IMR-90 (cell line): Measurements from ENCODE around the gene TM4SF4. TPM values are rescaled to one million over a fixed set of nuclear protein-coding genes. Genes with fewer than 3 reads are reported as not detected.

Experiments
- ATAC-seq: fragments of 200-7000 bp; cut with Tn5 transposase; 2 replicates; pipeline ENCODE4 v1.9.1; 2020; ENCODE audit warnings: low read depth, mild to moderate bottlenecking, moderate library complexity
- BruUV-seq: library from RNA; stranded (reverse); fragments of 400-500 nt; replicated peaks from 2 replicates; lab custom pipeline; 2021; lab: Mats Ljungman, UMichigan
- CTCF ChIA-PET: fragments of 300-600 bp; formaldehyde crosslinking; extraction: SDS; loops from one replicate; lab custom pipeline; 2021; ENCODE audit warnings: antibody characterized with exemption; lab: Yijun Ruan, JAX
- POLR2A ChIA-PET: fragments of 300-600 bp; sonication (Branson Sonifier 250); formaldehyde crosslinking; loops from one replicate; lab custom pipeline; 2022; ENCODE audit warnings: antibody characterized with exemption; ENCODE audit not compliant: unreplicated experiment; lab: Charles Lee
- DNase-seq: peaks from one replicate; pipeline ENCODE4 v3.0.0; 2013
- H2AFZ ChIP-seq: replicated peaks from 2 replicates; pipeline ENCODE3; 2013; ENCODE audit warnings: low read length, mild to moderate bottlenecking; ENCODE audit not compliant: poor library complexity
- H2AK5ac ChIP-seq: 2 replicates; pipeline ENCODE4 v1.6.1; 2013; ENCODE audit warnings: low read depth, low read length, inconsistent platforms
- H2AK9ac ChIP-seq: replicated peaks from 2 replicates; pipeline ENCODE3; 2013; ENCODE audit warnings: mild to moderate bottlenecking, low read depth, low read length, moderate library complexity; ENCODE audit not compliant: poor library complexity
- H2BK120ac ChIP-seq: 2 replicates; pipeline ENCODE4 v1.6.1; 2013; ENCODE audit warnings: low read depth, low read length, inconsistent platforms
- H2BK15ac ChIP-seq: 3 replicates; pipeline ENCODE4 v1.6.1; 2013; ENCODE audit warnings: low read depth, low read length, inconsistent platforms
- H2BK20ac ChIP-seq: 2 replicates; pipeline ENCODE4 v1.6.1; 2013; ENCODE audit warnings: low read depth, mild to moderate bottlenecking, inconsistent platforms, low read length, moderate library complexity
- H2BK5ac ChIP-seq: 2 replicates; pipeline ENCODE4 v1.6.1; 2013; ENCODE audit warnings: mild to moderate bottlenecking, low read depth, low read length, inconsistent platforms; ENCODE audit not compliant: poor library complexity, severe bottlenecking
- H3K14ac ChIP-seq: replicated peaks from 2 replicates; pipeline ENCODE4 v1.6.1; 2013; ENCODE audit warnings: low read depth, low read length, inconsistent platforms
- H3K18ac ChIP-seq: 2 replicates; pipeline ENCODE4 v1.6.1; 2013; ENCODE audit warnings: low read depth, low read length, control low read depth
- H3K23ac ChIP-seq: 2 replicates; pipeline ENCODE4 v1.6.1; 2013; ENCODE audit warnings: low read depth, low read length, inconsistent platforms
- H3K27ac ChIP-seq: 2 replicates; pipeline ENCODE4 v1.5.1; 2013; ENCODE audit warnings: mild to moderate bottlenecking, control low read depth, low read length; ENCODE audit not compliant: insufficient read depth
- H3K27me3 ChIP-seq: 2 replicates; pipeline ENCODE4 v1.6.1; 2013; ENCODE audit warnings: low read length; ENCODE audit not compliant: control insufficient read depth, insufficient read depth
- H3K36me3 ChIP-seq: 2 replicates; pipeline ENCODE4 v1.6.1; 2013; ENCODE audit warnings: low read length, mixed read lengths; ENCODE audit not compliant: control insufficient read depth, insufficient read depth
- H3K4ac ChIP-seq: 2 replicates; pipeline ENCODE4 v1.6.1; 2013; ENCODE audit warnings: low read depth, low read length, inconsistent platforms
- H3K4me1 ChIP-seq: 2 replicates; pipeline ENCODE4 v1.6.1; 2013; ENCODE audit warnings: low read length, mixed read lengths; ENCODE audit not compliant: control insufficient read depth, insufficient read depth
- H3K4me2 ChIP-seq: 2 replicates; pipeline ENCODE4 v1.6.1; 2013; ENCODE audit warnings: low read depth, mild to moderate bottlenecking, control low read depth, low read length, moderate library complexity
- H3K4me3 ChIP-seq: 2 replicates; pipeline ENCODE4 v1.5.1; 2013; ENCODE audit warnings: low read depth, mild to moderate bottlenecking, control low read depth, low read length, moderate library complexity; ENCODE audit not compliant: insufficient read depth
- H3K56ac ChIP-seq: 2 replicates; pipeline ENCODE4 v1.6.1; 2013; ENCODE audit warnings: low read length, inconsistent platforms; ENCODE audit not compliant: insufficient read depth; ENCODE audit errors: extremely low read depth
- H3K79me1 ChIP-seq, 2 experiments: 2 replicates each; pipeline ENCODE4 v1.6.1; 2013; ENCODE audit warnings: low read length in 2 of 2, inconsistent platforms in 1 of 2, low read depth in 1 of 2
- H3K9ac ChIP-seq: 2 replicates; pipeline ENCODE4 v1.6.1; 2013; ENCODE audit warnings: low read depth, low read length, control low read depth
- H3K9me1 ChIP-seq: 2 replicates; pipeline ENCODE4 v1.6.1; 2013; ENCODE audit warnings: low read length, inconsistent platforms; ENCODE audit not compliant: insufficient read depth
- H3K9me3 ChIP-seq: 2 replicates; pipeline ENCODE4 v1.6.1; 2013; ENCODE audit warnings: low read length; ENCODE audit not compliant: control insufficient read depth, insufficient read depth
- H4K20me1 ChIP-seq: 2 replicates; pipeline ENCODE4 v1.6.1; 2013; ENCODE audit warnings: low read length, inconsistent platforms; ENCODE audit not compliant: insufficient read depth
- H4K5ac ChIP-seq: 2 replicates; pipeline ENCODE4 v1.6.1; 2013; ENCODE audit warnings: mild to moderate bottlenecking, low read depth, low read length, control low read depth
- H4K8ac ChIP-seq, 2 experiments: 2 replicates each; pipeline ENCODE4 v1.6.1; 2013; ENCODE audit warnings: low read depth in 2 of 2, low read length in 2 of 2, control low read depth in 1 of 2, inconsistent platforms in 1 of 2
- H4K91ac ChIP-seq: 2 replicates; pipeline ENCODE4 v1.6.1; 2013; ENCODE audit warnings: low read depth, low read length, inconsistent platforms; ENCODE audit not compliant: insufficient read depth
- CEBPB ChIP-seq: IDR thresholded peaks from 2 replicates; pipeline ENCODE4 v1.6.1; 2012; ENCODE audit warnings: low read depth, low read length, improper control_type of control experiment
- CHD1 ChIP-seq: IDR thresholded peaks from 2 replicates; pipeline ENCODE4 v1.6.1; 2012; ENCODE audit warnings: low read depth, low read length, improper control_type of control experiment
- ELK1 ChIP-seq: fragments of 150-350 bp; IDR thresholded peaks from 2 replicates; pipeline ENCODE4 v1.6.1; 2016; ENCODE audit warnings: low read depth, mild to moderate bottlenecking, low read length, moderate library complexity, borderline replicate concordance
- FOS ChIP-seq: fragments of 150-350 bp; IDR thresholded peaks from 2 replicates; pipeline ENCODE4 v1.6.1; 2016; ENCODE audit warnings: low read depth, low read length
- MAFK ChIP-seq: IDR thresholded peaks from 2 replicates; pipeline ENCODE4 v1.6.1; 2012; ENCODE audit warnings: low read depth, low read length, improper control_type of control experiment
- MAZ ChIP-seq: IDR thresholded peaks from 2 replicates; pipeline ENCODE4 v1.6.1; 2012; ENCODE audit warnings: low read depth, mild to moderate bottlenecking, low read length, improper control_type of control experiment, moderate library complexity, borderline replicate concordance
- MXI1 ChIP-seq: IDR thresholded peaks from 2 replicates; pipeline ENCODE4 v1.6.1; 2012; ENCODE audit warnings: low read depth, mild to moderate bottlenecking, low read length, moderate library complexity, borderline replicate concordance
- NFE2L2 ChIP-seq: fragments of 150-350 bp; IDR thresholded peaks from 2 replicates; pipeline ENCODE4 v1.6.1; 2016; ENCODE audit warnings: low read depth, mild to moderate bottlenecking, low read length
- POLR2A ChIP-seq: IDR thresholded peaks from 2 replicates; pipeline ENCODE4 v1.6.1; 2012; ENCODE audit warnings: mild to moderate bottlenecking, low read depth, low read length
- RAD21 ChIP-seq: IDR thresholded peaks from 2 replicates; pipeline ENCODE4 v1.6.1; 2012; ENCODE audit warnings: low read length, improper control_type of control experiment
- RCOR1 ChIP-seq: IDR thresholded peaks from 2 replicates; pipeline ENCODE4 v1.6.1; 2012; ENCODE audit warnings: mild to moderate bottlenecking, low read length, improper control_type of control experiment; ENCODE audit not compliant: insufficient replicate concordance
- RFX5 ChIP-seq: IDR thresholded peaks from 2 replicates; pipeline ENCODE4 v1.8.0; 2012; ENCODE audit warnings: low read depth, mild to moderate bottlenecking, low read length, moderate library complexity
- SMC3 ChIP-seq: fragments of 150-350 bp; IDR thresholded peaks from 2 replicates; pipeline ENCODE4 v1.6.1; 2016; ENCODE audit warnings: low read depth, mild to moderate bottlenecking, antibody characterized with exemption, low read length, moderate library complexity
- USF2 ChIP-seq: fragments of 150-350 bp; IDR thresholded peaks from 2 replicates; pipeline ENCODE4 v1.6.1; 2017; ENCODE audit warnings: mild to moderate bottlenecking, antibody characterized with exemption, low read length, low read depth
- WGBS, 2 experiments: methylation state at CpG; one replicate each; pipeline versions ENCODE4 v1.1.5 to v1.1.7; 2013; ENCODE audit warnings: missing lambda C conversion rate in 2 of 2; ENCODE audit not compliant: insufficient read length in 1 of 2; ENCODE audit errors: extremely low coverage in 2 of 2; 5-methylcytosine and 5-hydroxymethylcytosine counted together
- dilution Hi-C: fragments of 300-500 bp; cut with HindIII; formaldehyde crosslinking; loops from one replicate; pipeline ENCODE4 v1.14.3; 2018; ENCODE audit warnings: low sequenced_read_pairs; ENCODE audit not compliant: unreplicated experiment
- in situ Hi-C: fragments of 300-500 bp; cut with MboI; formaldehyde crosslinking; loops from 3 replicates; pipeline ENCODE4 v1.14.3; 2019; ENCODE audit warnings: low sequenced_read_pairs, inconsistent platforms, mixed read lengths
- intact Hi-C: fragments of 100-400 bp; cut with micrococcal nuclease; formaldehyde crosslinking; loops from 2 replicates; pipeline ENCODE4 v1.10.0; 2022
- polyA plus RNA-seq, 3 experiments: library from polyadenylated mRNA; depleted of rRNA; stranded (reverse); fragments of >200 nt; gene quantifications; 2 replicates each; pipeline ENCODE4 v1.2.3, GENCODE V29; 2012; ENCODE audit warnings: low replicate concordance in 1 of 3
- total RNA-seq: library from RNA; depleted of rRNA; stranded (reverse); fragments of >200 nt; gene quantifications from 2 replicates; pipeline ENCODE4 v1.2.3, GENCODE V29; 2012

Gene TM4SF4
- total and polyA plus RNA-seq, 2 of the 4 experiments (the other 2 are of a cell fraction) = 0.60 to 1.6 TPM

GRCh38 chr3:149474250-149474817, at the start of gene TM4SF4 (continued):
- no peak for TF ChIP-seq USF2

GRCh38 chr3:149424918-149425317, 49.6 kb upstream of the TM4SF4 start:
- WGBS, 2 experiments = no CpG with 5 or more reads among the region's 2 CpGs

More at GRCh38 chr3:149424918-149425317, 49.6 kb upstream of the TM4SF4 start:
- dilution Hi-C loops (no loop called here), in situ Hi-C loops (no loop called here), intact Hi-C loops (no loop called here)
- no peak overlapping the region for H3K27ac ChIP-seq
- H3K4ac ChIP-seq = no peak overlapping the region
- H2AK5ac ChIP-seq = peak overlapping the region; percentile 51; the same call in 1 of the 2 replicates
- H3K56ac ChIP-seq = no peak overlapping the region
- no peaks in the 10 kb centered on the region for H3K36me3 ChIP-seq
- H3K4me3 ChIP-seq = no peak overlapping the region
- H4K8ac ChIP-seq = no peak overlapping the region
- no peaks in the 10 kb centered on the region for H3K27me3 ChIP-seq
- H3K9ac ChIP-seq = no peak overlapping the region
- DNase-seq = no peak
- H3K4me2 ChIP-seq = no peak overlapping the region
- H3K14ac ChIP-seq = no peak overlapping the region
- H2AK9ac ChIP-seq = no peak overlapping the region
- H3K23ac ChIP-seq = no peak overlapping the region
- no peaks in the 10 kb centered on the region for H3K79me1 ChIP-seq
- H3K9me3 ChIP-seq = no peaks in the 10 kb centered on the region
- H2BK5ac ChIP-seq = no peak overlapping the region
- no peak overlapping the region; the same call in 1 of the 2 replicates for H4K91ac ChIP-seq
- no peak overlapping the region for H3K18ac ChIP-seq
- H3K9me1 ChIP-seq = no peaks in the 10 kb centered on the region
- no peaks in the 10 kb centered on the region for H3K4me1 ChIP-seq
- TF ChIP-seq RFX5 = no peak
- no peak for TF ChIP-seq MAFK
- TF ChIP-seq RAD21 = no peak
- no peak for TF ChIP-seq SMC3
- no peak for TF ChIP-seq FOS
- no peak for TF ChIP-seq MXI1
- no peak for TF ChIP-seq USF2
- no peak for TF ChIP-seq RCOR1
- TF ChIP-seq POLR2A = no peak
- no peak for TF ChIP-seq CHD1
- TF ChIP-seq ELK1 = no peak
- no peak for TF ChIP-seq NFE2L2
- no peak for TF ChIP-seq CEBPB
- TF ChIP-seq MAZ = no peak
- ATAC-seq = no peak
- H2AFZ ChIP-seq = no peak overlapping the region
- H2BK15ac ChIP-seq = 0 out of 3 replicates have a peak overlapping the region, but pooled peaks have one; percentile 56
- H2BK20ac ChIP-seq = peak overlapping the region; percentile 44; the same call in 1 of the 2 replicates
- no TSS peak for BruUV-seq
- no peak overlapping the region for H4K5ac ChIP-seq
- no peaks in the 10 kb centered on the region for H4K20me1 ChIP-seq
- H2BK120ac ChIP-seq = no peak overlapping the region
- CTCF ChIA-PET = no interaction called here
- POLR2A ChIA-PET = no interaction called here
